HepG2 (cell line): ENCODE data around the gene SLC22A13.

Experiments
- PRPF4 ChIP-seq: fragments of 200-400 bp; formaldehyde crosslinking; IDR thresholded peaks from 2 replicates; pipeline ENCODE4 v1.6.1; 2016; ENCODE audit warnings: low read length, low read depth; ENCODE audit not compliant: poor library complexity, severe bottlenecking
- TCF7 ChIP-seq: sonication (generic); IDR thresholded peaks from 2 replicates; pipeline ENCODE4 v1.6.1; 2016; ENCODE audit warnings: antibody characterized with exemption, low read depth
- TP53 ChIP-seq: sonication (generic); formaldehyde crosslinking; conservative IDR thresholded peaks from 2 replicates; pipeline ENCODE4 v1.4.0; 2020; ENCODE audit warnings: missing genetic modification reagents
- ZKSCAN1 ChIP-seq: fragments of 150-350 bp; IDR thresholded peaks from 2 replicates; pipeline ENCODE4 v1.6.1; 2014; ENCODE audit warnings: low read length
- TF ChIP-seq, protein P1 (sequence below), 2 experiments: IDR thresholded peaks; 2 replicates each; pipeline ENCODE4 v1.6.1; 2011 to 2012; ENCODE audit warnings: low read length in 2 of 2, borderline replicate concordance in 1 of 2, low read depth in 1 of 2, mild to moderate bottlenecking in 1 of 2, moderate library complexity in 1 of 2
- TF ChIP-seq, protein P2 (sequence below): sonication (generic); formaldehyde crosslinking; IDR thresholded peaks from 2 replicates; pipeline ENCODE4 v1.5.0; 2020; ENCODE audit warnings: mild to moderate bottlenecking, missing genetic modification reagents, moderate library complexity

DNA sequence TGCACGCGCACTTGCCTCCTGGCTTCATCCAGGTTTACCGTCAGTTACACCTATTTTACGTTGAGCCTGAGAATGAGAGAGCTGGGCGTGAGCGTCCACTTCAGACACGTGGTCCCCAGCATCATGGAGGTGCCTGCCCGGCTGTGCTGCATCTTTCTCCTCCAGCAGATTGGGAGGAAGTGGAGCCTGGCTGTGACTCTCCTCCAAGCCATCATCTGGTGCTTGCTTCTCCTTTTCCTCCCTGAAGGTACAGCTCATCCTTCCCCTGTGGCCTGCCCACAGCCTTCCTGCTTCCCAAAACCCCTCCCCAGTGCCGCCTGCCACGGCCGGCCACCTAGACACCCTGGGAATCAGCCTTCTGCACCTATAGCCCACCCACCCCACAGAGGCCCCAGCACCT lies 48.1 kb downstream of the SLC22A13 start:
- TF ChIP-seq ZKSCAN1 (no peak), PRPF4 (no peak), TP53 (no peak), TCF7 (no peak)
- TF ChIP-seq, protein P1, sequence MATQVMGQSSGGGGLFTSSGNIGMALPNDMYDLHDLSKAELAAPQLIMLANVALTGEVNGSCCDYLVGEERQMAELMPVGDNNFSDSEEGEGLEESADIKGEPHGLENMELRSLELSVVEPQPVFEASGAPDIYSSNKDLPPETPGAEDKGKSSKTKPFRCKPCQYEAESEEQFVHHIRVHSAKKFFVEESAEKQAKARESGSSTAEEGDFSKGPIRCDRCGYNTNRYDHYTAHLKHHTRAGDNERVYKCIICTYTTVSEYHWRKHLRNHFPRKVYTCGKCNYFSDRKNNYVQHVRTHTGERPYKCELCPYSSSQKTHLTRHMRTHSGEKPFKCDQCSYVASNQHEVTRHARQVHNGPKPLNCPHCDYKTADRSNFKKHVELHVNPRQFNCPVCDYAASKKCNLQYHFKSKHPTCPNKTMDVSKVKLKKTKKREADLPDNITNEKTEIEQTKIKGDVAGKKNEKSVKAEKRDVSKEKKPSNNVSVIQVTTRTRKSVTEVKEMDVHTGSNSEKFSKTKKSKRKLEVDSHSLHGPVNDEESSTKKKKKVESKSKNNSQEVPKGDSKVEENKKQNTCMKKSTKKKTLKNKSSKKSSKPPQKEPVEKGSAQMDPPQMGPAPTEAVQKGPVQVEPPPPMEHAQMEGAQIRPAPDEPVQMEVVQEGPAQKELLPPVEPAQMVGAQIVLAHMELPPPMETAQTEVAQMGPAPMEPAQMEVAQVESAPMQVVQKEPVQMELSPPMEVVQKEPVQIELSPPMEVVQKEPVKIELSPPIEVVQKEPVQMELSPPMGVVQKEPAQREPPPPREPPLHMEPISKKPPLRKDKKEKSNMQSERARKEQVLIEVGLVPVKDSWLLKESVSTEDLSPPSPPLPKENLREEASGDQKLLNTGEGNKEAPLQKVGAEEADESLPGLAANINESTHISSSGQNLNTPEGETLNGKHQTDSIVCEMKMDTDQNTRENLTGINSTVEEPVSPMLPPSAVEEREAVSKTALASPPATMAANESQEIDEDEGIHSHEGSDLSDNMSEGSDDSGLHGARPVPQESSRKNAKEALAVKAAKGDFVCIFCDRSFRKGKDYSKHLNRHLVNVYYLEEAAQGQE (IDR thresholded peaks at IDR 0.05; ENCODE audit: borderline replicate concordance in 1 of 2, low read depth in 1 of 2, low read length in 2 of 2), result no peak
- TF ChIP-seq, protein P2, sequence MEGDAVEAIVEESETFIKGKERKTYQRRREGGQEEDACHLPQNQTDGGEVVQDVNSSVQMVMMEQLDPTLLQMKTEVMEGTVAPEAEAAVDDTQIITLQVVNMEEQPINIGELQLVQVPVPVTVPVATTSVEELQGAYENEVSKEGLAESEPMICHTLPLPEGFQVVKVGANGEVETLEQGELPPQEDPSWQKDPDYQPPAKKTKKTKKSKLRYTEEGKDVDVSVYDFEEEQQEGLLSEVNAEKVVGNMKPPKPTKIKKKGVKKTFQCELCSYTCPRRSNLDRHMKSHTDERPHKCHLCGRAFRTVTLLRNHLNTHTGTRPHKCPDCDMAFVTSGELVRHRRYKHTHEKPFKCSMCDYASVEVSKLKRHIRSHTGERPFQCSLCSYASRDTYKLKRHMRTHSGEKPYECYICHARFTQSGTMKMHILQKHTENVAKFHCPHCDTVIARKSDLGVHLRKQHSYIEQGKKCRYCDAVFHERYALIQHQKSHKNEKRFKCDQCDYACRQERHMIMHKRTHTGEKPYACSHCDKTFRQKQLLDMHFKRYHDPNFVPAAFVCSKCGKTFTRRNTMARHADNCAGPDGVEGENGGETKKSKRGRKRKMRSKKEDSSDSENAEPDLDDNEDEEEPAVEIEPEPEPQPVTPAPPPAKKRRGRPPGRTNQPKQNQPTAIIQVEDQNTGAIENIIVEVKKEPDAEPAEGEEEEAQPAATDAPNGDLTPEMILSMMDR (CRISPR knock-in tag), result no peak
